ENCODE measurements around the gene HKDC1. TPM values are rescaled to one million over a fixed set of nuclear protein-coding genes. Genes with fewer than 3 reads are reported as not detected.

HKDC1 gene
- total and polyA plus RNA-seq, 2 donors (not counting 1 experiment from before 2014, with no cell fraction given): 0.01 TPM; not detected in 1

GRCh38 chr10:69239816-69240434 is 19.8 kb downstream of the HKDC1 start:
- ATAC-seq (ENCODE audit: low read depth) (no peak), DNase-seq (no peak)
- ChIA-PET POLR2A (interaction anchor here (0.7 kb wide), 1 partner anchor 11 kb away, joined by 5 read pairs; no protein-coding TSS in a partner anchor), CTCF (interaction anchor here (1.1 to 13.2 kb wide), 5 partner anchors 13 to 395 kb away, joined by 3 to 281 read pairs (median 3); no protein-coding TSS in a partner anchor)
- no peaks in the 10 kb centered on the region for H4K20me1 ChIP-seq (ENCODE audit: control insufficient read depth, insufficient read depth, low read length, poor library complexity, severe bottlenecking)
- H3K27ac ChIP-seq (ENCODE audit: low read length in 2 of 2): no peak overlapping the region
- intact Hi-C loops (cut with micrococcal nuclease): no loop called here
- no peaks in the 10 kb centered on the region for H3K36me3 ChIP-seq (replicated peaks in 1 of 2; ENCODE audit: control extremely low read depth in 1 of 2, control insufficient read depth in 1 of 2, extremely low read depth in 1 of 2, insufficient read depth in 2 of 2, low read length in 1 of 2)
- no peak overlapping the region for H2AFZ ChIP-seq (ENCODE audit: insufficient read depth, low read depth, low read length, poor library complexity, severe bottlenecking)
- no peaks in the 10 kb centered on the region for H3K27me3 ChIP-seq (replicated peaks in 1 of 4; ENCODE audit: control extremely low read depth in 1 of 4, control insufficient read depth in 3 of 4, insufficient read depth in 4 of 4, low read length in 3 of 4)
- TF ChIP-seq CTCF (IDR thresholded peaks at IDR 0.05) (no peak), EZH2 (IDR thresholded peaks at IDR 0.05; ENCODE audit: borderline replicate concordance, insufficient read depth, low read depth, low read length, poor library complexity, severe bottlenecking) (no peak)
- 67% methylated on average over 3 of the region's 6 CpGs for WGBS (ENCODE audit: insufficient coverage)
- no peaks in the 10 kb centered on the region for H3K79me2 ChIP-seq (ENCODE audit: control insufficient read depth, insufficient read depth, low read length)
- H3K27ac Mint-ChIP-seq: no peak overlapping the region
- H3K4me3 ChIP-seq (ENCODE audit: control extremely low read depth in 1 of 5, extremely low read depth in 1 of 5, insufficient read depth in 1 of 5, low read depth in 2 of 5, low read length in 4 of 5): no peak overlapping the region
- no peaks in the 10 kb centered on the region for H3K9me3 Mint-ChIP-seq (ENCODE audit: insufficient read depth)
- H3K9me3 ChIP-seq (ENCODE audit: control extremely low read depth in 1 of 3, control insufficient read depth in 2 of 3, insufficient read depth in 1 of 3, low read length in 2 of 3): no peaks in the 10 kb centered on the region
- H3K27me3 Mint-ChIP-seq: no peaks in the 10 kb centered on the region
- H3K4me3 Mint-ChIP-seq: no peak overlapping the region
- H3K4me1 ChIP-seq (ENCODE audit: control insufficient read depth in 2 of 2, insufficient read depth in 2 of 2, low read length in 2 of 2): peaks cover 0 to 3% of the 10 kb centered on the region in 2 donors
- H3K9ac ChIP-seq (ENCODE audit: low read length): no peak overlapping the region
- H3K4me1 Mint-ChIP-seq: no peaks in the 10 kb centered on the region
- no peak overlapping the region for H3K4me2 ChIP-seq (replicated peaks; ENCODE audit: low read depth, low read length, poor library complexity, severe bottlenecking)

DNA sequence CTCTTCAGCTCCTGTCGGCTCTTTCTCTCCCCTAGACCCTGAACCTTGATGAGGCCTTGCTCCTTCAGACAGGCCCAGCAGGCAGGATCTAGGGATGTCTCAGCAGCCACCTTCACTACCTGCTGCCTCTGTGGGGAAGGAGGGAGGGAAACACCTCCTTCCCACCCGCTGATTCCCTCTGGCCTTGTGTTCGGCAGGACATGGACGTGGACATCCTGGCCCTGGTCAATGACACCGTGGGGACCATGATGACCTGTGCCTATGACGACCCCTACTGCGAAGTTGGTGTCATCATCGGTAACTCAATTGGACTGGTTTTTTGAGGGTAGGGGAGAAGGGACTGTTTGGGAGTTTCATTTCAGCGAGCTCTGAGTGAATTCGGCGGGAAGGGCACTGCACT is 20.3 kb downstream of the HKDC1 start:
- no peak for DNase-seq
- CTCF ChIA-PET: interaction anchor here (13.2 kb wide), 1 partner anchor 151 kb away, joined by 281 read pairs; no protein-coding TSS in a partner anchor
- Mint-ChIP-seq H3K4me3 (no peak overlapping the region), H3K4me1 (no peaks in the 10 kb centered on the region), H3K27ac (no peak overlapping the region), H3K27me3 (no peaks in the 10 kb centered on the region), H3K9me3 (ENCODE audit: insufficient read depth) (no peaks in the 10 kb centered on the region)
- Histone ChIP-seq H3K79me2 (ENCODE audit: control insufficient read depth, insufficient read depth, low read length) (no peaks in the 10 kb centered on the region), H3K4me1 (ENCODE audit: control insufficient read depth in 2 of 2, insufficient read depth in 2 of 2, low read length in 2 of 2) (peaks cover 0 to 3% of the 10 kb centered on the region in 2 donors), H3K27ac (ENCODE audit: low read length in 2 of 2) (no peak overlapping the region), H4K20me1 (ENCODE audit: control insufficient read depth, insufficient read depth, low read length, poor library complexity, severe bottlenecking) (no peaks in the 10 kb centered on the region), H3K4me2 (replicated peaks; ENCODE audit: low read depth, low read length, poor library complexity, severe bottlenecking) (no peak overlapping the region), H3K36me3 (replicated peaks in 1 of 2; ENCODE audit: control extremely low read depth in 1 of 2, control insufficient read depth in 1 of 2, extremely low read depth in 1 of 2, insufficient read depth in 2 of 2, low read length in 1 of 2) (no peaks in the 10 kb centered on the region), H3K9ac (ENCODE audit: low read length) (no peak overlapping the region), H2AFZ (ENCODE audit: insufficient read depth, low read depth, low read length, poor library complexity, severe bottlenecking) (no peak overlapping the region), H3K4me3 (ENCODE audit: control extremely low read depth in 1 of 5, extremely low read depth in 1 of 5, insufficient read depth in 1 of 5, low read depth in 2 of 5, low read length in 4 of 5) (no peak overlapping the region), H3K27me3 (replicated peaks in 1 of 4; ENCODE audit: control extremely low read depth in 1 of 4, control insufficient read depth in 3 of 4, insufficient read depth in 4 of 4, low read length in 3 of 4) (no peaks in the 10 kb centered on the region), H3K9me3 (ENCODE audit: control extremely low read depth in 1 of 3, control insufficient read depth in 2 of 3, insufficient read depth in 1 of 3, low read length in 2 of 3) (no peaks in the 10 kb centered on the region)
- no peak for ATAC-seq (ENCODE audit: low read depth)
- intact Hi-C loops (cut with micrococcal nuclease): no loop called here
- WGBS (ENCODE audit: insufficient coverage): 95% methylated on average over 8 of the region's 11 CpGs
- TF ChIP-seq CTCF (IDR thresholded peaks at IDR 0.05) (no peak), EZH2 (IDR thresholded peaks at IDR 0.05; ENCODE audit: borderline replicate concordance, insufficient read depth, low read depth, low read length, poor library complexity, severe bottlenecking) (no peak)
- POLR2A ChIA-PET: no interaction called here
